Vagina (tissue), 2 donors: ENCODE results near the gene AP1G2. TPM values are rescaled to one million over a fixed set of nuclear protein-coding genes. Genes with fewer than 3 reads are reported as not detected.
"Not testable (repeated sequence)": the region's sequence is repeated elsewhere in the genome, so short reads cannot be mapped to it uniquely, and the experiment has no call there.

ENCODE experiments used
- DNase-seq, 2 donors: peaks; one replicate each; pipeline ENCODE4 v3.0.0-alpha.2; 2017; ENCODE audit errors: extremely low spot score in 2 of 2
- H3K27ac ChIP-seq: fragments of 200-600 bp; sonication (generic); one replicate; pipeline ENCODE4 v1.5.1; 2019
- H3K27me3 ChIP-seq: fragments of 200-600 bp; sonication (generic); one replicate; pipeline ENCODE4 v1.5.1; 2019
- H3K36me3 ChIP-seq, 2 donors: fragments of 200-600 bp; sonication (generic); one replicate each; pipeline ENCODE4 v1.5.1; 2017 to 2019
- H3K4me1 ChIP-seq: fragments of 200-600 bp; sonication (generic); one replicate; pipeline ENCODE4 v1.5.1; 2019
- H3K4me3 ChIP-seq, 2 donors: fragments of 200-600 bp; sonication (generic); 1 replicate in 1 of 2; 2 replicates in 1 of 2; pipeline ENCODE4 v1.5.1; 2016 to 2019
- H3K9me3 ChIP-seq: fragments of 200-600 bp; sonication (generic); one replicate; pipeline ENCODE4 v1.5.1; 2019
- CTCF ChIP-seq, 3 experiments: fragments of 450-650 bp in 2 of 3; fragments of 200-600 bp in 1 of 3; sonication (generic) in 1 of 3; IDR thresholded peaks; one replicate each; pipeline ENCODE4 v1.5.1; 2017 to 2019; ENCODE audit warnings: antibody characterized with exemption in 3 of 3, mild to moderate bottlenecking in 2 of 3, moderate library complexity in 2 of 3
- POLR2A ChIP-seq, 2 donors: fragments of 450-650 bp; IDR thresholded peaks; one replicate each; pipeline ENCODE4 v1.6.1; 2017; ENCODE audit warnings: antibody characterized with exemption in 2 of 2, mild to moderate bottlenecking in 2 of 2, moderate library complexity in 2 of 2
- POLR2AphosphoS5 ChIP-seq, 2 donors: sonication (generic); formaldehyde crosslinking; IDR thresholded peaks; one replicate each; pipeline ENCODE4 v1.9.0; 2017; ENCODE audit warnings: antibody characterized with exemption in 2 of 2, mild to moderate bottlenecking in 2 of 2, low read depth in 1 of 2; ENCODE audit not compliant: insufficient read depth in 1 of 2
- intact Hi-C: fragments of 100-400 bp; cut with DNase I; formaldehyde crosslinking; loops from one replicate; pipeline ENCODE4 v1.15.1; 2023
- total RNA-seq: library from RNA; depleted of rRNA; stranded (reverse); fragments of >200 nt; gene quantifications from one replicate; pipeline ENCODE4 v1.2.3, GENCODE V29; 2016

The AP1G2 gene
- total RNA-seq, 1 donor from 2014 or later: 122 TPM

- no peaks in the 10 kb centered on the region for H3K27me3 ChIP-seq
- TF ChIP-seq POLR2AphosphoS5 (IDR thresholded peaks at IDR 0.05; ENCODE audit: insufficient read depth in 1 of 2, low read depth in 1 of 2): no peak
- peak in 1 of 3 experiments; percentile 35 for TF ChIP-seq CTCF (IDR thresholded peaks at IDR 0.05)
- TF ChIP-seq POLR2A (IDR thresholded peaks at IDR 0.05): no peak
- intact Hi-C loops: no loop called here
- no peaks in the 10 kb centered on the region for H3K9me3 ChIP-seq
- no peaks in the 10 kb centered on the region for H3K4me1 ChIP-seq
- DNase-seq: no peak
- no peaks in the 10 kb centered on the region for H3K36me3 ChIP-seq
- no peak overlapping the region for H3K27ac ChIP-seq
- no peak overlapping the region for H3K4me3 ChIP-seq
These were observed 28.1 kb downstream of the AP1G2 start for GRCh38 chr14:23539248-23540140.

GRCh38 chr14:23538785-23539184 lies 28.8 kb downstream of the AP1G2 start:
- no peak overlapping the region for H3K4me3 ChIP-seq
- no peaks in the 10 kb centered on the region for H3K27me3 ChIP-seq
- no peaks in the 10 kb centered on the region for H3K9me3 ChIP-seq
- no peaks in the 10 kb centered on the region for H3K4me1 ChIP-seq
- no peak for TF ChIP-seq POLR2A (IDR thresholded peaks at IDR 0.05)
- TF ChIP-seq POLR2AphosphoS5 (IDR thresholded peaks at IDR 0.05; ENCODE audit: insufficient read depth in 1 of 2, low read depth in 1 of 2): no peak
- TF ChIP-seq CTCF (IDR thresholded peaks at IDR 0.05): no peak
- no peak overlapping the region for H3K27ac ChIP-seq
- intact Hi-C loops: no loop called here
- H3K36me3 ChIP-seq: no peaks in the 10 kb centered on the region
- no peak for DNase-seq

GRCh38 chr14:23538050-23538718 lies 29.4 kb downstream of the AP1G2 start:
- Histone ChIP-seq H3K27ac (no peak overlapping the region), H3K4me1 (no peaks in the 10 kb centered on the region), H3K36me3 (no peaks in the 10 kb centered on the region), H3K9me3 (no peaks in the 10 kb centered on the region), H3K4me3 (no peak overlapping the region), H3K27me3 (no peaks in the 10 kb centered on the region)
- intact Hi-C loops: no loop called here
- TF ChIP-seq CTCF (IDR thresholded peaks at IDR 0.05): no peak
- TF ChIP-seq POLR2A (IDR thresholded peaks at IDR 0.05): no peak
- no peak for TF ChIP-seq POLR2AphosphoS5 (IDR thresholded peaks at IDR 0.05; ENCODE audit: insufficient read depth in 1 of 2, low read depth in 1 of 2)
- no peak for DNase-seq

GRCh38 chr14:23537351-23538049 lies 30.1 kb downstream of the AP1G2 start:
- DNase-seq: no peak
- H3K9me3 ChIP-seq: no peaks in the 10 kb centered on the region
- no peak overlapping the region for H3K27ac ChIP-seq
- H3K4me1 ChIP-seq: no peaks in the 10 kb centered on the region
- no peaks in the 10 kb centered on the region for H3K27me3 ChIP-seq
- intact Hi-C loops: no loop called here
- no peaks in the 10 kb centered on the region for H3K36me3 ChIP-seq
- no peak overlapping the region for H3K4me3 ChIP-seq
- TF ChIP-seq CTCF (IDR thresholded peaks at IDR 0.05): no peak
- no peak for TF ChIP-seq POLR2A (IDR thresholded peaks at IDR 0.05)
- no peak for TF ChIP-seq POLR2AphosphoS5 (IDR thresholded peaks at IDR 0.05; ENCODE audit: insufficient read depth in 1 of 2, low read depth in 1 of 2)

GRCh38 chr14:23536906-23537305 lies 30.7 kb downstream of the AP1G2 start:
- H3K4me3 ChIP-seq, intact Hi-C loops, H3K27me3 ChIP-seq, H3K36me3 ChIP-seq, DNase-seq, H3K4me1 ChIP-seq, H3K27ac ChIP-seq, H3K9me3 ChIP-seq: not testable (repeated sequence)
